Placental pericyte (primary cell): Measurements from ENCODE around the gene CBX6. TPM values are rescaled to one million over a fixed set of nuclear protein-coding genes. Genes with fewer than 3 reads are reported as not detected.

Experiments used
- total RNA-seq: library from RNA; depleted of rRNA; stranded (reverse); fragments of >200 nt; gene quantifications from 2 replicates; pipeline ENCODE4 v1.2.3, GENCODE V29; 2012

Gene CBX6
- 30.9 and 70.6 TPM in 2 replicates for total RNA-seq

GRCh38 chr22:38872172-38872830 lies at the start of gene CBX6:
Gene CBX6, minus strand, starts transcription at chr22:38872216. Its CDS starts 26 bp downstream, at chr22:38872190.

GRCh38 chr22:38843657-38844314 lies 28.2 kb downstream of the CBX6 start, which contains the start of gene NPTXR:
Gene NPTXR, minus strand, starts transcription at chr22:38844028.

Other genes with a start within 250 kb of the CBX6 start
- gene FAM227A, start 215.8 kb downstream of the CBX6 start, total RNA-seq = 1.3 and 1.8 TPM in 2 replicates
- 9.0 and 14.0 TPM in 2 replicates for gene CBY1, start 215.6 kb downstream of the CBX6 start, total RNA-seq
- gene TOMM22, start 190.3 kb downstream of the CBX6 start, total RNA-seq = 49.5 and 79.6 TPM in 2 replicates
- 46.6 and 56.6 TPM in 2 replicates for gene JOSD1, start 171.3 kb downstream of the CBX6 start, total RNA-seq
- gene GTPBP1, start 166.3 kb downstream of the CBX6 start, total RNA-seq = 48.0 and 54.7 TPM in 2 replicates
- gene SUN2, start 116.2 kb downstream of the CBX6 start, total RNA-seq = 65.9 and 160 TPM in 2 replicates
- 16.6 and 16.8 TPM in 2 replicates for gene DNAL4, start 78.1 kb downstream of the CBX6 start, total RNA-seq
- gene NPTXR, start 28.2 kb downstream of the CBX6 start, total RNA-seq = 1.9 and 2.4 TPM in 2 replicates
- gene APOBEC3A, start 85.4 kb upstream of the CBX6 start, total RNA-seq = not detected in 2 replicates
- 0.44 and 8.6 TPM in 2 replicates for gene APOBEC3B, start 110.1 kb upstream of the CBX6 start, total RNA-seq
- gene APOBEC3C, start 142.0 kb upstream of the CBX6 start, total RNA-seq = 11.6 and 15.9 TPM in 2 replicates
- 2.0 and 3.3 TPM in 2 replicates for gene APOBEC3D, start 148.9 kb upstream of the CBX6 start, total RNA-seq
- 2.0 and 2.6 TPM in 2 replicates for gene APOBEC3F, start 168.6 kb upstream of the CBX6 start, total RNA-seq
- gene APOBEC3G, start 205.1 kb upstream of the CBX6 start, total RNA-seq = 7.0 and 12.7 TPM in 2 replicates
- not detected in 2 replicates for gene APOBEC3H, start 225.0 kb upstream of the CBX6 start, total RNA-seq